CD8-positive, alpha-beta memory T cell (primary cell): ENCODE results near the gene TFPI2. TPM values are rescaled to one million over a fixed set of nuclear protein-coding genes. Genes with fewer than 3 reads are reported as not detected.
A peak's percentile ranks its signal among the peaks of the same experiment; 100 is the strongest.

ENCODE experiments used
- CTCF ChIA-PET: fragments of 350-600 bp; sonication (Branson Sonifier 250); formaldehyde crosslinking; loops from one replicate; lab custom pipeline; 2021; ENCODE audit warnings: antibody characterized with exemption; lab: Charles Lee
- POLR2A ChIA-PET: fragments of 350-600 bp; sonication (Branson Sonifier 250); formaldehyde crosslinking; loops from one replicate; lab custom pipeline; 2021; ENCODE audit warnings: antibody characterized with exemption; lab: Charles Lee
- DNase-seq, 5 donors: peaks; one replicate each; pipeline versions ENCODE4 v3.0.0 to v3.0.0-alpha.2; 2020 to 2022; ENCODE audit warnings: mixed read lengths in 1 of 5
- H3K27ac ChIP-seq: one replicate; pipeline ENCODE4 v1.7.0; 2013; ENCODE audit warnings: low read depth, mild to moderate bottlenecking, low read length, moderate library complexity
- H3K27me3 ChIP-seq: 2 replicates; pipeline ENCODE4 v1.7.0; 2013; ENCODE audit warnings: low read length, mild to moderate bottlenecking; ENCODE audit not compliant: insufficient read depth, poor library complexity, severe bottlenecking
- H3K36me3 ChIP-seq: 2 replicates; pipeline ENCODE4 v1.7.0; 2013; ENCODE audit warnings: mild to moderate bottlenecking, low read length, moderate library complexity; ENCODE audit not compliant: insufficient read depth
- H3K4me1 ChIP-seq: 2 replicates; pipeline ENCODE4 v1.7.0; 2013; ENCODE audit warnings: mild to moderate bottlenecking, low read length, moderate library complexity; ENCODE audit not compliant: insufficient read depth
- H3K4me3 ChIP-seq: 2 replicates; pipeline ENCODE4 v1.7.0; 2013; ENCODE audit warnings: mild to moderate bottlenecking, low read length
- H3K9me3 ChIP-seq: 2 replicates; pipeline ENCODE4 v1.7.0; 2013; ENCODE audit warnings: mild to moderate bottlenecking, low read length
- H3K27ac Mint-ChIP-seq, 8 donors: one replicate each; pipeline ENCODE4 v1.8.0; 2020 to 2021; ENCODE audit warnings: mixed read lengths in 8 of 8, mild to moderate bottlenecking in 6 of 8, inconsistent platforms in 3 of 8, moderate library complexity in 3 of 8
- H3K27me3 Mint-ChIP-seq, 2 donors: one replicate each; pipeline ENCODE4 v1.8.0; 2020 to 2021; ENCODE audit warnings: mixed read lengths in 2 of 2, mild to moderate bottlenecking in 1 of 2, moderate library complexity in 1 of 2
- H3K36me3 Mint-ChIP-seq, 3 donors: one replicate each; pipeline ENCODE4 v1.8.0; 2020 to 2021; ENCODE audit warnings: mixed read lengths in 3 of 3, inconsistent platforms in 1 of 3, mild to moderate bottlenecking in 1 of 3
- H3K4me1 Mint-ChIP-seq, 3 donors: one replicate each; pipeline ENCODE4 v1.8.0; 2020 to 2021; ENCODE audit warnings: mixed read lengths in 3 of 3, inconsistent platforms in 1 of 3, mild to moderate bottlenecking in 1 of 3
- H3K4me3 Mint-ChIP-seq, 7 donors: one replicate each; pipeline ENCODE4 v1.8.0; 2020 to 2021; ENCODE audit warnings: mixed read lengths in 7 of 7, mild to moderate bottlenecking in 6 of 7, moderate library complexity in 4 of 7, inconsistent platforms in 2 of 7
- H3K9me3 Mint-ChIP-seq, 5 donors: one replicate each; pipeline ENCODE4 v1.8.0; 2020 to 2022; ENCODE audit warnings: mixed read lengths in 5 of 5, mild to moderate bottlenecking in 3 of 5, moderate library complexity in 2 of 5, inconsistent platforms in 1 of 5
- polyA plus RNA-seq: library from polyadenylated mRNA; unstranded; fragments of 300-500 nt; fragmentation: Illumina TruSeq; gene quantifications from one replicate; pipeline ENCODE4 v1.2.3, GENCODE V29; 2021
- total RNA-seq, 2 experiments: library from RNA; stranded (reverse); gene quantifications; one replicate each; pipeline ENCODE4 v1.2.3, GENCODE V29; 2021

The TFPI2 gene, protein sequence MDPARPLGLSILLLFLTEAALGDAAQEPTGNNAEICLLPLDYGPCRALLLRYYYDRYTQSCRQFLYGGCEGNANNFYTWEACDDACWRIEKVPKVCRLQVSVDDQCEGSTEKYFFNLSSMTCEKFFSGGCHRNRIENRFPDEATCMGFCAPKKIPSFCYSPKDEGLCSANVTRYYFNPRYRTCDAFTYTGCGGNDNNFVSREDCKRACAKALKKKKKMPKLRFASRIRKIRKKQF
- total RNA-seq (not detected), polyA plus RNA-seq (not detected)

DNA sequence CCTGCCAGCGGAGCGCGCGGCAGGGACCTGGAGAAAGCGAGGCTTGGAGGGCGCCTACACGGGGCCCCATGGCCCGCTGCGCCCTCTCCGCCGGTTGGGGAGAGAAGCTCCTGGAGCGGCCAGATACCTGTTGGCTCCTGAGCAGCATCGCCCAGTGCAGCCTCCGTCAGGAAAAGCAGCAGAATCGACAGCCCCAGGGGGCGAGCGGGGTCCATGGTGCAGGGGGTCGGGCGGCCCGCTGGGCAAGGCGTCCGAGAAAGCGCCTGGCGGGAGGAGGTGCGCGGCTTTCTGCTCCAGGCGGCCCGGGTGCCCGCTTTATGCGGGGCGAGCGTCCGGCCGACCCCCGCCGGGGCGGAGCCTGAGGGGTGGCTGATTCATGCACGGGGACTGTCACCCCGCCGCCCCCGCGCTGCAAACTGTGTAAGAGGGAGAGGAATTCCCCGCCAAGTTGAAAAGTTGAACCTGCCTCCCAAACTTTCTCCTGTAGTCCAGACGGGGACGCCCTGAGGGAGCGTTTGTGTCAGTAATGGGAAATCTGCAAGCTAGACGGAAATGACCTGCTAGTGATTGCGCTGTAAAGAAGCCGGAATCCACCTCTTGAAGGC, at the start of gene TFPI2:
Gene TFPI2, minus strand, starts transcription at position 290 of the 605 bp plus-strand sequence. Its CDS starts 75 bp downstream, at position 215.
- Histone ChIP-seq H3K9me3 (no peaks in the 10 kb centered on the region), H3K4me3 (no peak within 1 kb of the TSS), H3K27me3 (no peaks in the 10 kb centered on the region), H3K27ac (no peak within 1 kb of the TSS), H3K36me3 (no peaks in the 10 kb centered on the region), H3K4me1 (no peaks in the 10 kb centered on the region)
- Mint-ChIP-seq H3K9me3 (peaks cover 0 to 2% (median 0%) of the 10 kb centered on the region in 5 donors), H3K27me3 (peaks cover 31 to 47% of the 10 kb centered on the region in 2 donors), H3K27ac (no peak within 1 kb of the TSS), H3K4me3 (peak within 1 kb of the TSS in 5 of 7 donors; percentile 12 to 74 (median 50)), H3K36me3 (no peaks in the 10 kb centered on the region), H3K4me1 (peaks cover 7 to 14% (median 11%) of the 10 kb centered on the region in 3 donors)
- ChIA-PET POLR2A (no interaction called here), CTCF (no interaction called here)
- DNase-seq, result no peak

DNA sequence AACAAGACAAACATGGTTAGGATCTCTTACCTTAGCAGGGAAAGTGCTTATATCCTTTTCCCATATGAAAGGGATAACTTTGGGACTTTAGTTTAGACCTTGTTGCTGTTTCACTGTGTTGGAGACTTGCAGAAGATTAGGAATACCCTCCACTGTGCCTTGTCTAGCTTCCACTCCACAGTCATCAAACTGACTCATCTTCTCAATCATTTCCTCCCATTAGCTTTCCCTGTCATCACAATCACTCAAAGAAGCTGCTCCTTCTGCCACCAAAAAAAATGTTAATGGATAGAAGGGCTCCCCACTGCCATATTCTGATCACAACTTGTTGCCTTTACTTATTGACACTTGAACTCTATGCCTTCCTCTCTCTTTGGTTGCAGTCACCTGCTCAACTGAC, 47.7 kb upstream of the TFPI2 start:
- no peak for DNase-seq
- no peaks in the 10 kb centered on the region for H3K27me3 ChIP-seq
- ChIA-PET POLR2A (no interaction called here), CTCF (no interaction called here)
- H3K27ac Mint-ChIP-seq, result no peak overlapping the region
- H3K36me3 Mint-ChIP-seq, result no peaks in the 10 kb centered on the region
- H3K36me3 ChIP-seq, result no peaks in the 10 kb centered on the region
- no peak overlapping the region for H3K4me3 ChIP-seq
- no peak overlapping the region for H3K27ac ChIP-seq
- H3K9me3 ChIP-seq, result no peaks in the 10 kb centered on the region
- H3K4me1 ChIP-seq, result no peaks in the 10 kb centered on the region
- H3K9me3 Mint-ChIP-seq, result peaks cover 0 to 3% (median 0%) of the 10 kb centered on the region in 5 donors
- peaks cover 0 to under 1% of the 10 kb centered on the region in 2 donors for H3K27me3 Mint-ChIP-seq
- H3K4me3 Mint-ChIP-seq, result no peak overlapping the region
- no peaks in the 10 kb centered on the region for H3K4me1 Mint-ChIP-seq

GRCh38 chr7:93937818-93938217, 47.3 kb upstream of the TFPI2 start:
- H3K27me3 Mint-ChIP-seq, result peaks cover 0 to 1% of the 10 kb centered on the region in 2 donors
- peaks cover 0 to 3% (median 0%) of the 10 kb centered on the region in 5 donors for H3K9me3 Mint-ChIP-seq
- DNase-seq, result no peak
- Histone ChIP-seq H3K36me3 (no peaks in the 10 kb centered on the region), H3K4me1 (no peaks in the 10 kb centered on the region), H3K9me3 (no peaks in the 10 kb centered on the region), H3K27ac (no peak overlapping the region), H3K4me3 (no peak overlapping the region), H3K27me3 (no peaks in the 10 kb centered on the region)
- no peaks in the 10 kb centered on the region for H3K4me1 Mint-ChIP-seq
- no peak overlapping the region for H3K4me3 Mint-ChIP-seq
- ChIA-PET CTCF (no interaction called here), POLR2A (no interaction called here)
- H3K36me3 Mint-ChIP-seq, result no peaks in the 10 kb centered on the region
- H3K27ac Mint-ChIP-seq, result no peak overlapping the region

GRCh38 chr7:93935102-93935501, 44.5 kb upstream of the TFPI2 start:
- Mint-ChIP-seq H3K4me3 (no peak overlapping the region), H3K27ac (no peak overlapping the region), H3K4me1 (no peaks in the 10 kb centered on the region), H3K27me3 (peaks cover 1 to 2% of the 10 kb centered on the region in 2 donors), H3K9me3 (peaks cover 0 to 3% (median 0%) of the 10 kb centered on the region in 5 donors), H3K36me3 (no peaks in the 10 kb centered on the region)
- H3K27ac ChIP-seq, result no peak overlapping the region
- H3K9me3 ChIP-seq, result no peaks in the 10 kb centered on the region
- no peak overlapping the region for H3K4me3 ChIP-seq
- CTCF ChIA-PET, result no interaction called here
- H3K27me3 ChIP-seq, result no peaks in the 10 kb centered on the region
- H3K36me3 ChIP-seq, result no peaks in the 10 kb centered on the region
- POLR2A ChIA-PET, result no interaction called here
- H3K4me1 ChIP-seq, result no peaks in the 10 kb centered on the region
- no peak for DNase-seq

- H3K27me3 ChIP-seq, result no peaks in the 10 kb centered on the region
- ChIA-PET CTCF (no interaction called here), POLR2A (no interaction called here)
- H3K4me3 ChIP-seq, result no peak overlapping the region
- H3K9me3 ChIP-seq, result no peaks in the 10 kb centered on the region
- no peak overlapping the region for H3K27ac Mint-ChIP-seq
- no peak for DNase-seq
- peaks cover 1 to 7% of the 10 kb centered on the region in 2 donors for H3K27me3 Mint-ChIP-seq
- H3K36me3 ChIP-seq, result no peaks in the 10 kb centered on the region
- H3K4me3 Mint-ChIP-seq, result no peak overlapping the region
- H3K4me1 Mint-ChIP-seq, result no peaks in the 10 kb centered on the region
- no peak overlapping the region for H3K27ac ChIP-seq
- H3K36me3 Mint-ChIP-seq, result no peaks in the 10 kb centered on the region
- no peaks in the 10 kb centered on the region for H3K4me1 ChIP-seq
- peaks cover 0 to 3% (median 0%) of the 10 kb centered on the region in 5 donors for H3K9me3 Mint-ChIP-seq
These were observed 42.6 kb upstream of the TFPI2 start for GRCh38 chr7:93933156-93933555.

- no peak for DNase-seq
- no peaks in the 10 kb centered on the region for H3K4me1 Mint-ChIP-seq
- no peak overlapping the region for H3K27ac Mint-ChIP-seq
- Histone ChIP-seq H3K27ac (no peak overlapping the region), H3K9me3 (no peaks in the 10 kb centered on the region), H3K4me3 (no peak overlapping the region), H3K4me1 (no peaks in the 10 kb centered on the region), H3K27me3 (no peaks in the 10 kb centered on the region), H3K36me3 (no peaks in the 10 kb centered on the region)
- H3K9me3 Mint-ChIP-seq, result no peaks in the 10 kb centered on the region
- peaks cover 1 to 11% of the 10 kb centered on the region in 2 donors for H3K27me3 Mint-ChIP-seq
- H3K36me3 Mint-ChIP-seq, result no peaks in the 10 kb centered on the region
- POLR2A ChIA-PET, result no interaction called here
- CTCF ChIA-PET, result no interaction called here
- no peak overlapping the region for H3K4me3 Mint-ChIP-seq
These were observed 41.1 kb upstream of the TFPI2 start for GRCh38 chr7:93931655-93932054.

DNA sequence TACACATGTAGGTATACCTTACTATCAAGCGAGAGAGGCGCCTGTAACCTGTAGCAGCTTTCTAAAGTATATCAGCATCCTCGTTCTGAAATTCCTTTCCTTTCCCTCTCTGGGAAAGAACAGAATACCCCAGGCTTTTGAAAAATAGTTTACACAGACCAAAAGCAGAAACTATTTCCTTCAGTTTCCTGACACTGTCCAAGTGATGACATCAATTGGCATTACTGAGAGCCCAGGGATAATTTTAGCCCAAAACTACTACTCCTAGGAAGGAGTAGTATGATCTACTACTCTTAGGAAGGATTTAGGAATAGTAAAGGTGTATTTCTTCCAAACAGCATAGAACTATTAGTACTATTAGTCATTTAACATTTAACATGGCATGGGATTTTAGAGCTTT, 37.0 kb upstream of the TFPI2 start:
- POLR2A ChIA-PET, result no interaction called here
- H3K27ac Mint-ChIP-seq, result no peak overlapping the region

GRCh38 chr7:93926800-93927199, 36.2 kb upstream of the TFPI2 start:
- ChIA-PET CTCF (no interaction called here), POLR2A (no interaction called here)
- H3K9me3 Mint-ChIP-seq, result no peaks in the 10 kb centered on the region
- H3K36me3 Mint-ChIP-seq, result no peaks in the 10 kb centered on the region
- Histone ChIP-seq H3K4me1 (no peaks in the 10 kb centered on the region), H3K27ac (no peak overlapping the region), H3K9me3 (no peaks in the 10 kb centered on the region), H3K4me3 (no peak overlapping the region), H3K36me3 (no peaks in the 10 kb centered on the region), H3K27me3 (peaks cover under 1% of the 10 kb centered on the region)
- peaks cover 0 to 6% (median 2%) of the 10 kb centered on the region in 3 donors for H3K4me1 Mint-ChIP-seq
- no peak overlapping the region for H3K4me3 Mint-ChIP-seq
- no peak overlapping the region for H3K27ac Mint-ChIP-seq
- peaks cover 10 to 41% of the 10 kb centered on the region in 2 donors for H3K27me3 Mint-ChIP-seq
- DNase-seq, result no peak

More for the DNA sequence above, 37.0 kb upstream of the TFPI2 start:
- CTCF ChIA-PET, result no interaction called here
- DNase-seq, result no peak
- H3K36me3 Mint-ChIP-seq, result no peaks in the 10 kb centered on the region
- Histone ChIP-seq H3K36me3 (no peaks in the 10 kb centered on the region), H3K27me3 (no peaks in the 10 kb centered on the region), H3K9me3 (no peaks in the 10 kb centered on the region), H3K27ac (no peak overlapping the region), H3K4me3 (no peak overlapping the region), H3K4me1 (no peaks in the 10 kb centered on the region)
- H3K4me1 Mint-ChIP-seq, result no peaks in the 10 kb centered on the region
- H3K27me3 Mint-ChIP-seq, result peaks cover 6 to 37% of the 10 kb centered on the region in 2 donors
- no peak overlapping the region for H3K4me3 Mint-ChIP-seq
- no peaks in the 10 kb centered on the region for H3K9me3 Mint-ChIP-seq
